NCI-H2171 (cell line): ENCODE results near the gene ABCB11.
"Not testable (repeated sequence)": the region's sequence is repeated elsewhere in the genome, so short reads cannot be mapped to it uniquely, and the experiment has no call there.

Experiments used
- DNase-seq: peaks from one replicate; lab custom pipeline; 2025; lab: John Stamatoyannopoulos, UW

Gene ABCB11

DNA sequence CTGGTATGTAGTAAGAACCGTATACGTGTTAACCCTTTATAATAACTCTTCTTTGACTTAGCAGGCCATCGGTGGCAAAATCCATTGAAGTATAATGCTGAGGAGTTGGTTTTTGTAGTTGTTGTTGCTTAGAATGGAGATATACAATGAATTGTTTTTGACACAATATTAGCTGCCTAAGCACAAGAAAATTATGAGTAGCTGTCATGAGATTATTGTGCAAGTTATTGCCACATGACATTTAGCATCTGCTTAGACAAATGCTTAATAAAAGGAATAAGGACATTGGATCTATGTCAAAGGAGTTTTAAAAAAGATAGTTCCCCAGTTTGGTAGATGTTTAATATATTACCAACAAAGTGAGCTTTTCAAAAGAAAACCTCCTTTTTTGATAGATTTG is 59.9 kb downstream of the ABCB11 start:
- no peak for DNase-seq

- no peak for DNase-seq
Observed at GRCh38 chr2:168970711-168971233, 60.4 kb downstream of the ABCB11 start.

- no peak for DNase-seq
Observed at GRCh38 chr2:168969865-168970264, 61.3 kb downstream of the ABCB11 start.

DNA sequence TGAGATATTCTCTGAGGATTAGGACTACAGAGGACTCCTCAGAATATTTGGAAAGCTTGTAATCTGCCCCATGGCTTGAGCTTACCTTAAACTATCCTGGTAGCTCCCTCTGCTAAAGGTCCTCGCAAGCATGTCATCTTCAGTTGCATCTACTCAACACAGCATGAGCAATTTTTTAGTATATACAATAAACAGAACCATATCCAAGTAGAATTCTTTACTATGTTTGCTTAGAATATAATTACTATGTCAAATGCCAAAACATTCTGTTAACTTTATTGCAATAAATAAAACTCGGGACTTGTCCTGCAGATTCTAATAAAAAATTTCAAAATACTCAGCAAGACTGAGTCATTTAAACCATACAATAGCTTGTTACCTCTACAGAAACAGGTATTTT is 62.8 kb downstream of the ABCB11 start:
- DNase-seq = no peak

DNA sequence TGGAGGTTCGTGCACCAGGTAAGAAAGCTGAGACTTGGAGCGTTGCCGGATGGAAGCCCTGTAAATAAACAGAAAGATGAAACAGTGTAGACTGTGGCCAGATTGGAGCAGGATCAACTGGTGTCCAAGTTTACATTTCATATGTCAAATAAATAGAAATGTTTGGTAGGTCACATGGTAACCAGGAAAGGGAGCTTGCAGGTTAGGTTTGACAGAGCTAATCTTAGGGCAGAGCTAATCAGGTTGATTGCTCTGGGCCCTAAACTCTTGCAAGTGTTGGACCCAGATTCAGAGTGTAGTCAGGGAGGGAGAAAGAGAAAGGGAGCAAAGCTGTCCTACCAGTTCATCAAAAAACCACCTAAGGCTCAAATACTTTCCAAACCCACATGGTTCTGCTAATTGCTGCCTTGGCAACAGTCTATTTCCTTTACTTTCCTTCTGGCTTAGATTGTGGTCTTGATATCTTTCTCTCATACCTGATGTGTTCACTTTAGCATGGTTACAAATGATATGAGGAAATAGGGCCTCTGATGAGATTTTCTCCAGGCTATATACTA is 66.8 kb downstream of the ABCB11 start:
- no peak for DNase-seq

- DNase-seq = no peak
Observed at GRCh38 chr2:168962636-168963035, 68.5 kb downstream of the ABCB11 start.

DNA sequence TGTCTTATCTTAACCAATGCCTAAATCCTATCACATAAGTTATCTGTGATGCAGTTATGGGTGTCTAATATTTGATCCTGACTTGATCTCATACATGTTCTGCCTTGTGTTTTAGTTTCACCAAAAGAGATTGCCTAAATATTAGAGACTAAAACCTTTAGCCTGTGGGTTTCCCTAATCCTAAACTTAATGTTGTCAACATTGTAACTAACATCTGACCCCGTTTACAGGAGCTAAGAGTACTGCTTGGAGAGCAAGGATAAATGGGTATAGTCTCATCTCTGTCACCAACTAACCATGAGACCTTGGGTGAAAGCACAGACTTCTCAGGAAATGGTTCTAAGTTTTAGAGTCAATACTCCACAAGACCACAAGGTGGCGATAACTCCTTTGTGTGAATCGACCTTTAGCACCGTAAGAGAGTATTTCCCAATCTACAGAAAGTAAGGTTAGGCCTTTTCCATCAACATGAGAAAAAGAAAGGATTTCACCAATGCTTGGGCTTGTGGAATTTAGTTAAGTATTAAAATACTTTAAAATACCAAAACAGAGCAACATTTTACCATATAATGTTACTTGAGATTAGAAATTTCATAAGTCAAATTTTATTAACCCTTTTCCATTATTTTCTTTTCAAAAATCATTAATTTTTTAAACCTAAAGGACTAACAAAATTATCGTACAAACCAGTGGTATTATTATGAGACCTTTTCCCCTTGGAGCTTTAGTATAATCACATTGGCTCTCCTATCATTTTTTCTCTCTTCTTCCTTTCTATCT is 69.5 kb downstream of the ABCB11 start:
- DNase-seq = peak; percentile 51

- no peak for DNase-seq
Observed at GRCh38 chr2:168956392-168956791, 74.7 kb downstream of the ABCB11 start.

GRCh38 chr2:168955321-168955720 is 75.8 kb downstream of the ABCB11 start:
- no peak for DNase-seq

- DNase-seq = no peak
Observed at GRCh38 chr2:168954256-168954655, 76.9 kb downstream of the ABCB11 start.

- DNase-seq = no peak
Observed at GRCh38 chr2:168952424-168952823, 78.7 kb downstream of the ABCB11 start.

DNA sequence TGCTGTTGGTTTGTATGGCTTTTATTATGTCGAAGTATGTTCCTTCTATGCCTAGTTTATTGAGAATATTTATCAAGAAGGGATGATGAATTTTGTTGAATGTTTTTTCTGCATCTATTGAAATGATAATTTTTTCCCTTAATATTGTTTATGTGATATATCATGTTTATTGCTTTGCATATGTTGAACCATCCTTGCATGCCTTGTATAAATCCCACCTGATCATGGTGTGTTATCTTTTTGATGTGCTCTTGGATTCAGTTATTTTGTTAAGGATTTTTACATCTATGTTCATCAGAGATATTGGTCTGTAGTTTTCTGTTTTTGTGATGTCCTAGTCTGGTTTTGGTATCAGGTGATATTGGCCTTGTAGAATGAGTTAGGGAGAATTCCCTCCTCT is 79.3 kb downstream of the ABCB11 start:
- no peak for DNase-seq

DNA sequence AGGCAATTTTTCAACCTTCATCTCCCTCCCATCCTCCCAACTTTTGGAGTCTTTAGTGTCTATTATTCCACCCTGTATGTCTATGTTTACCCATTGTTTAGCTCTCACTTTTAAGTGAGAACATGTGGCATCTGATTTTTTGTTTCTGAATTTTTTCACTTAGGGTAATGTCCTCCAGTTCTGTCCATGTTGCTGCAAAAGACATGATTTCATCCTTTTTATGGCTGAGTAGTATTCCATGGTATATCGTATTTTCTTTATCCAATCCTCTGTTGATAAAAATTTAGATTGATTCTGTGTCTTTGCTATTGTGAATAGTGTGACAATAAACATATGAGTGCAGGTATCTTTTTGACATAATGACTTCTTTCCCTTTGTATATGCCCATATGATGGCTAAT is 81.8 kb downstream of the ABCB11 start:
- DNase-seq = no peak

DNA sequence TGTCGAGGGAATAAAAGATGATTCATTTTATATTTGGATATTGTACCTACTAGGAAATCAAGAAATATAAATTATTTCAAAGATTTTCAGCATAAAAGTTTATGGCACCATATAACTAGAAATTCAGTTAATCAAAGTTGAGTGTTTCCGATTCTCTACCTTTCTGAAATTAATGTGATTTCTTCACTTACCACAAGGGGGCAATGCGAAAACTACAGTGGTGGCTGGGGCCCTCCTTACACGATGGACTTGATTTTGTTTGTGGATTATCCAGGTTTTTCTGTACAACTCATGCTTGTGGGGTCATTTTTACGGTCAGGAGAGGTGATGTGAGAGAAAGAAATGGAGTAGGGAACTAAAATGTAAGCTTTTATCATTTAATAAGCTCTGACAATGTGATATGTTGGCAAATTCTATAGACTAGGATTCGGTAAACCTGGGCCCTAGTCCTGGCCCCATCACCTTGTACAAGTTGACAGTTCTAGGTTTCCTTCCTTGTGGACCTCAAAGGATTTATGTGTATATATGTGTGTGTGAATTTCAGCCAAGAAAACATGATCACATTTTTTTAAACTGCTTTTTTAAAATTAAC is 82.4 kb downstream of the ABCB11 start:
- DNase-seq = no peak

DNA sequence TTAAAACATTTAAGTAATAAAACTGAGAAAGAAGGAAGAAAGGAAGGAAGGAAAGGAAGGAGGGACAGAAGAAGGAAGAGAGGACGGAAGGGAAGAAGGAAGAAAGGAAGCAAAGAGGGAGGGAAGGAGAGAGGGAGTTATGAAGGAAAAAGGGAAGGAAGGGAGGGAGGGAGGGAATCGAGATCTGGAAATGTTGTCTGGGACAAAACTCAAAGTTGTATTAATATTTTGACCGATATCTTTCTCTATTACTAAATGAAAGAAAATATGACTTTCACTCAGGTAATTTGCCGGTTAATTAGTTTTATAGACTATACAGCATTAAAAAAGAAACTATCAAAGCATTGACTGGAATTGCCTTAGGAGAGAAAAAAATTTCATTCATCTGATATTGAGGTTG is 85.6 kb downstream of the ABCB11 start:
- DNase-seq = no peak

DNA sequence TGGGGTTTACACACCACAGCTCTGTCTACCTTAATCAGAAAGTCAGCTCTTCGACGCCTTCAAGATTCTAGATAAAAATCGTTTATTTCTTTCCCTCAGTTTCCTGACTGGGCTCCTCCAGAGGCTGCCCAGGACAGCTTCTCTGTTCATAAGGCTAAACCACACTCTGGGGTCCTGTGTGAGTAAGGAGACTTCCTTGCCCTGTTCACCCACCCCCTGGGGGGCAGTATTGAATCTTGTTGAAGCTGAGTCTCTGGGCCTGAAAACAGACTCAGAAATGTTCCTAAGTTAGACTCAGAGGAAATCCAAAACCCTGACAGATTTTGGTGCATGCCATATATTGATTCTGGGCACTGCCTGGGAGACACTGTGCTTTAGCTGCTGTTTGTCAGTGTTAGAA is 87.1 kb downstream of the ABCB11 start:
- DNase-seq = no peak

DNA sequence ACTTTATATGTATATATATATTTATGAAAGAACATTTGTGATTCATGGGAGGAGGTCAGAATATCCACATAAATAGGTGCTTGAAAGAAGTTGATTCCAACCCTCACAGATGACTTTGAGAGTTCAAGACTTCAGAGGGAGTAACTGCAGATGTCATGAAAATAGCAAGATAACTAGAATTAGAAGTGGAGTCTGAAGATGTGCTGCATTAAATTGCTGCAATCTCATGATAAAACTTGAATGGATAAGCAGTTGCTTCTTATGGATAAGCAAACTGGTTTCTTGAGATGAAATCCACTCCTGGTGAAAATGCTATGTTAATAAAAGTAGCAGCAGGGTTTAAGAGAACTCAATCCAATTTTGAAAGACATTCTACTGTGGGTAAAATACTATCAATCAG is 89.8 kb downstream of the ABCB11 start:
- no peak for DNase-seq

- no peak for DNase-seq
Observed at GRCh38 chr2:168939918-168940317, 91.2 kb downstream of the ABCB11 start.

DNA sequence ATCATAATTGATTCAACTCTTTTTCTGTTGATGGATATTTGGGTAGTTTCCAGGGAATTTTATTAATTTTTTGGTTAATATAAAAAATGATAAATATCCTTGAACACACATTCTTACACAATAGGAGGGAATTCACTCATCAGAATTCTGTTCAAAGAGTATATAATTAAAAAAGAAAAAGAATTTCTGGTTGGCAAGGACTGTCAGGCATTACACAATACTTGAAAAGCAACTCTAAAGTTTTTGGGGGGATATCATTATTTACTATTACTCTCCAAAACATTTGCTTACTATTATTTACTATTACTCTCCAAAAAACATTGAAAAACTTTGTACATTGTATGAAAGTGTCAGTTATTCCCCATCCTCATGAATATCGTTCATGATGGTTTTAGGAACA is 92.1 kb downstream of the ABCB11 start:
- DNase-seq = no peak

DNA sequence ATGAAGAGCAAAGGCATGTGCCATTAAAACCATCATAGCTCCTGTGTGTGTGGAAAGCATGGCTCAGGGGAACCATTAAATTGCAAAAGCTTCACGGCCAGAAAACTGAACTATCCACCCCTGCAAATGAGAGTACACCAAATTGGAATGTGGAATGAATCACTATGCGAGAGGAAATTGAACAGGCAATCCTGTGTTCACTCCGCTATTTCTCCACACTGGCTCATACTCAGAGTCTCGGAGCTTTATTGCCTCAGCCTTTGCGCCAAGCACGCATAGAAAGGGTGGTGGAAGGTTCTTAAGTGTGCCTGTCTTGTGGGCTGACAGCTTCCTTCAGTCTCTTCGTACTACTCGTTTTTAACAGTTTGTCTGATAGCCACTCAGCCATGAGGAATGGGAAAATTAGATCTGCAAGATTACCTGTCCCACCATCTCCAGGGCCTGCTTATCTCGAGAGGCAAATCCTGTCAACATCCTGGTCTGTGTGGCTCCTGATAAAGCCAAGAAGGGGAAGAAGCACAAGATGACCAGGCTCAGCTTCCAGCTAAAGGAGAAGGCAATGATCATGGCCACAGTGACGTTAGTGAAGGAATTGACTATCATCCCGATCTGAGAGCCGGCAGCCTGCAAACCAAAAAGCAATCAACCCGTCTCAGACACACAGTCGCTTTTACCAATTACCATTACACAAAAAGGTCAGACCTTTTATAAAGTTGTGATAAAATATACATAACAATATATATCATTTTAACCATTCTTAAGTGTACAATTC is 95.1 kb downstream of the ABCB11 start:
- DNase-seq = no peak

- DNase-seq = no peak
Observed at GRCh38 chr2:168934826-168935225, 96.3 kb downstream of the ABCB11 start.

DNA sequence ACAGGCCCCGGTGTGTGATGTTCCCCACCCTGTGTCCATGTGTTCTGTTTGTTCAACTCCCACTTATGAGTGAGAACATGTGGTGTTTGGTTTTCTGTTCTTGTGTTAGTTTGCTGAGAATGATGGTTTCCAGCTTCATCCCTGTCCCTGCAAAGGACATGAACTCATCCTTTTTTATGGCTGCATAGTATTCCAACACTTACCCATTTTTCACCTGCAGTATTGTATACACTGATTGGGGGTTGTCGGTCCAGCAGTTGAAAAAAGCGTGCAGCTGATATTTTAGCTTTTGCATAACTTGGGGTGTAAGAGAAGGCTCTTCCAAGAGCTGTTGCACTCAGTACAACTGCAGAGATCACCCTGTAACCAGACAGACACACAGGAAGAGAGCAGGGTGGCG is 99.0 kb downstream of the ABCB11 start:
- DNase-seq = not testable (repeated sequence)

GRCh38 chr2:168930242-168930641 is 100.9 kb downstream of the ABCB11 start:
- DNase-seq = no peak
